HepG2 (cell line): Measurements from ENCODE around the gene PIK3R3. TPM values are rescaled to one million over a fixed set of nuclear protein-coding genes. Genes with fewer than 3 reads are reported as not detected.

ENCODE experiments used
- AHR ChIP-seq: IDR thresholded peaks from 2 replicates; pipeline ENCODE4 v1.6.1; 2018; ENCODE audit warnings: missing genetic modification reagents, missing compliant biosample characterization
- DNMT3B ChIP-seq: conservative IDR thresholded peaks from 2 replicates; pipeline ENCODE4 v1.6.1; 2016; ENCODE audit warnings: missing biosample characterization, control low read depth
- GATAD2A ChIP-seq: IDR thresholded peaks from 2 replicates; pipeline ENCODE4 v1.6.1; 2016
- KLF15 ChIP-seq: sonication (generic); formaldehyde crosslinking; IDR thresholded peaks from 2 replicates; pipeline ENCODE4 v1.8.1; 2023; ENCODE audit warnings: borderline replicate concordance, mild to moderate bottlenecking, inconsistent platforms, missing genetic modification reagents, mixed read lengths
- MAZ ChIP-seq, 2 experiments: sonication (generic) in 1 of 2; formaldehyde crosslinking in 1 of 2; IDR thresholded peaks; 2 replicates each; pipeline versions ENCODE4 v1.5.0 to v1.6.1; 2012 to 2020; ENCODE audit warnings: low read depth in 2 of 2, mild to moderate bottlenecking in 2 of 2, borderline replicate concordance in 1 of 2, improper control_type of control experiment in 1 of 2, low read length in 1 of 2, missing genetic modification reagents in 1 of 2, moderate library complexity in 1 of 2
- PHB2 ChIP-seq: fragments of 450-650 bp; IDR thresholded peaks from 2 replicates; pipeline ENCODE4 v1.6.1; 2018; ENCODE audit not compliant: partially characterized antibody
- RXRB ChIP-seq: IDR thresholded peaks from 2 replicates; pipeline ENCODE4 v1.6.1; 2016; ENCODE audit warnings: borderline replicate concordance, missing genetic modification reagents, missing compliant biosample characterization
- SMAD1 ChIP-seq: sonication (generic); formaldehyde crosslinking; IDR thresholded peaks from 2 replicates; pipeline ENCODE4 v1.4.0; 2020; ENCODE audit warnings: missing genetic modification reagents, low read depth, mild to moderate bottlenecking, borderline replicate concordance
- SRSF9 ChIP-seq: fragments of 200-400 bp; formaldehyde crosslinking; IDR thresholded peaks from 2 replicates; pipeline ENCODE4 v1.6.1; 2018; ENCODE audit warnings: borderline replicate concordance, mild to moderate bottlenecking, low read depth, low read length; ENCODE audit not compliant: insufficient read depth, poor library complexity, severe bottlenecking
- STAG1 ChIP-seq: sonication (generic); formaldehyde crosslinking; IDR thresholded peaks from 2 replicates; pipeline ENCODE4 v1.4.0; 2020; ENCODE audit warnings: missing genetic modification reagents
- TBX3 ChIP-seq: fragments of 450-650 bp; IDR thresholded peaks from 2 replicates; pipeline ENCODE4 v1.6.1; 2017; ENCODE audit warnings: antibody characterized with exemption, mild to moderate bottlenecking, inconsistent platforms, borderline replicate concordance
- TSC22D2 ChIP-seq: sonication (generic); formaldehyde crosslinking; IDR thresholded peaks from 2 replicates; pipeline ENCODE4 v1.5.1; 2020; ENCODE audit warnings: missing genetic modification reagents, mild to moderate bottlenecking, borderline replicate concordance
- ZBTB42 ChIP-seq: sonication (generic); formaldehyde crosslinking; IDR thresholded peaks from 2 replicates; pipeline ENCODE4 v1.5.0; 2020; ENCODE audit warnings: mild to moderate bottlenecking, missing genetic modification reagents
- ZC3H13 ChIP-seq: sonication (generic); formaldehyde crosslinking; IDR thresholded peaks from 2 replicates; pipeline ENCODE4 v1.8.1; 2023; ENCODE audit warnings: mild to moderate bottlenecking, missing genetic modification reagents, moderate library complexity
- ZFP41 ChIP-seq: sonication (generic); formaldehyde crosslinking; IDR thresholded peaks from 2 replicates; pipeline ENCODE4 v1.4.0; 2020; ENCODE audit warnings: mild to moderate bottlenecking, missing genetic modification reagents, borderline replicate concordance
- ZFX ChIP-seq: sonication (generic); formaldehyde crosslinking; IDR thresholded peaks from 2 replicates; pipeline ENCODE4 v1.4.0; 2020; ENCODE audit warnings: mild to moderate bottlenecking, low read depth, missing genetic modification reagents, moderate library complexity
- ZNF326 ChIP-seq: sonication (generic); formaldehyde crosslinking; IDR thresholded peaks from 2 replicates; pipeline ENCODE4 v1.4.0; 2020; ENCODE audit warnings: missing genetic modification reagents, borderline replicate concordance
- ZNF670 ChIP-seq: sonication (generic); formaldehyde crosslinking; IDR thresholded peaks from 2 replicates; pipeline ENCODE4 v1.8.0; 2022; ENCODE audit warnings: mild to moderate bottlenecking, missing genetic modification reagents, borderline replicate concordance
- ZNF772 ChIP-seq: sonication (generic); formaldehyde crosslinking; IDR thresholded peaks from 2 replicates; pipeline ENCODE4 v1.5.0; 2020; ENCODE audit warnings: mild to moderate bottlenecking, missing genetic modification reagents
- ZNF83 ChIP-seq: sonication (generic); formaldehyde crosslinking; IDR thresholded peaks from 2 replicates; pipeline ENCODE4 v1.4.0; 2020; ENCODE audit warnings: missing genetic modification reagents, mild to moderate bottlenecking, borderline replicate concordance
- ZNF883 ChIP-seq: sonication (generic); formaldehyde crosslinking; IDR thresholded peaks from 2 replicates; pipeline ENCODE4 v1.5.1; 2020; ENCODE audit warnings: mild to moderate bottlenecking, missing genetic modification reagents; ENCODE audit errors: not compliant biosample characterization
- polyA plus RNA-seq, 8 experiments: library from polyadenylated mRNA; depleted of rRNA in 3 of 8; stranded (reverse) in 7 of 8; unstranded in 1 of 8; fragments of >200 nt; fragmentation: Illumina TruSeq in 4 of 8; extraction: Trizol in 4 of 8; gene quantifications; 2 replicates each; pipeline versions ENCODE4 v1.2.1 to v1.2.3, GENCODE V29; 2011 to 2016; ENCODE audit warnings: low read depth in 4 of 8, missing spikeins in 1 of 8, mixed read lengths in 1 of 8; ENCODE audit not compliant: insufficient read depth in 1 of 8
- total RNA-seq, 5 experiments: library from RNA; depleted of rRNA; stranded (reverse); fragments of >200 nt; fragmentation: Illumina TruSeq; extraction: Trizol; gene quantifications; 2 replicates each; pipeline ENCODE4 v1.2.3, GENCODE V29; 2016; ENCODE audit warnings: low read depth in 1 of 5
- TF ChIP-seq, protein P1 (sequence below): sonication (generic); formaldehyde crosslinking; IDR thresholded peaks from 2 replicates; pipeline ENCODE4 v1.4.0; 2020; ENCODE audit warnings: mild to moderate bottlenecking, missing genetic modification reagents
- TF ChIP-seq, protein P2 (sequence below): sonication (generic); formaldehyde crosslinking; IDR thresholded peaks from 2 replicates; pipeline ENCODE4 v1.8.0; 2022; ENCODE audit warnings: missing genetic modification reagents, mild to moderate bottlenecking, moderate library complexity, borderline replicate concordance

Gene PIK3R3
- total and polyA plus RNA-seq, 2 of the 13 experiments (the other 11 are each of a cell fraction or from before 2014, with no cell fraction given): 0.37 to 6.9 TPM

DNA sequence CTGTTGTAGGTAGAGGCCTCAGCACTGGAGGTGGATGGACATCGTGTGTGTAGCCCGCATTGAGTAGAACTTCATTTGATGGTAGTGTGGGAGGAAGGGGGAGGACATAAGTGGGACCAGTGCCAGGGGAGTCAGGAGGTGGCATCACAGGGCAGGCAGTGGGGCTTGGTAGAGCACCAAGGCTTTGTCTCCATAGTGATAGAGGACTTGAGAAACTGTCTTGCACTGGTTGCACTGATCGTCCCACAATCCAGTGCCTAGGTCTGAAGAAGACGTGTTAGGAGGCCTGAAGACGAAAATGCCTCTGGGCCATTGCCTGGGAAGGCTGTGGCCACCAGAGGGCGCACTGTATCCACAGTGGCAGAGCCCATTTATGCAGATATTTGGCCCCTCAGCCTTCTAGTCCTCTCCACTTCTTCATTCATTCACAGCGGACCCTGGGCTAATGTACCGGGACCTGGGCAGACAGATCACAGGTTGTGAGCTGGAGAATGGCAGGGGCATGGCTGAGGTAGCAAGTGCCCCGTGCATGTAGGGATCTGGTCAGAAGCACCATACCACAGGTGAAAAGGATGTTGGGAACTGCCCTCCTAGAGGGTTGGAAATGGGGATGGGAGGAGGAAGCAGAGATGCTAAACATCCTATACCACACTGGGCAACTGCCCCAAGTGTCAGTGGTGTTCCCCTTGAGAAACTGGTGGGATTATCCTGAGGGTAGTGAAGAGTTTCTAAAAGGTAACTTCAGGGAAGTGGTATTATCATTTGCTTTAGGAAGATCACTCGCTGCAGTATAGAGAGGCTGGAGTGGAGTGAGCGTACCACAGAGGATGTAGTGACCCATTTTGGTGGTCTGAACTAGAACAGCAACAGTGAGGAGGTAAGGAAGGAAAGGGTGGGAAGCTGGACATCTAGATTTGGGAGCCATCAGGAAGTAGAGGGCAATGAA is 95.3 kb downstream of the PIK3R3 start (continued):
- TF ChIP-seq GATAD2A (no peak), ZNF670 (no peak), SMAD1 (peak; percentile 38; the same call in 1 of the 2 replicates), SRSF9 (no peak), ZNF772 (CRISPR knock-in tag) (no peak), TBX3 (no peak), MAZ (IDR thresholded peaks at IDR 0.05; ENCODE audit: borderline replicate concordance, low read depth, low read length) (no peak), MAZ (CRISPR knock-in tag; IDR thresholded peaks at IDR 0.05; ENCODE audit: low read depth) (peak; percentile 33; the same call in 1 of the 2 replicates), TSC22D2 (CRISPR knock-in tag) (no peak), RXRB (0 out of 2 replicates have a peak, but pooled peaks have one; percentile 26), PHB2 (no peak), ZFP41 (CRISPR knock-in tag) (0 out of 2 replicates have a peak, but pooled peaks have one; percentile 62), ZC3H13 (CRISPR knock-in tag) (peak; percentile 53; the same call in 1 of the 2 replicates), ZNF883 (peak; percentile 45), ZBTB42 (CRISPR knock-in tag) (no peak), ZFX (CRISPR knock-in tag) (no peak), KLF15 (CRISPR knock-in tag) (no peak), AHR (CRISPR knock-in tag) (0 out of 2 replicates have a peak, but pooled peaks have one; percentile 51), DNMT3B (CRISPR knock-in tag) (no peak), ZNF326 (CRISPR knock-in tag) (no peak), ZNF83 (peak; percentile 76; the same call in 1 of the 2 replicates), STAG1 (CRISPR knock-in tag) (peak; percentile 98)
- TF ChIP-seq, protein P1, sequence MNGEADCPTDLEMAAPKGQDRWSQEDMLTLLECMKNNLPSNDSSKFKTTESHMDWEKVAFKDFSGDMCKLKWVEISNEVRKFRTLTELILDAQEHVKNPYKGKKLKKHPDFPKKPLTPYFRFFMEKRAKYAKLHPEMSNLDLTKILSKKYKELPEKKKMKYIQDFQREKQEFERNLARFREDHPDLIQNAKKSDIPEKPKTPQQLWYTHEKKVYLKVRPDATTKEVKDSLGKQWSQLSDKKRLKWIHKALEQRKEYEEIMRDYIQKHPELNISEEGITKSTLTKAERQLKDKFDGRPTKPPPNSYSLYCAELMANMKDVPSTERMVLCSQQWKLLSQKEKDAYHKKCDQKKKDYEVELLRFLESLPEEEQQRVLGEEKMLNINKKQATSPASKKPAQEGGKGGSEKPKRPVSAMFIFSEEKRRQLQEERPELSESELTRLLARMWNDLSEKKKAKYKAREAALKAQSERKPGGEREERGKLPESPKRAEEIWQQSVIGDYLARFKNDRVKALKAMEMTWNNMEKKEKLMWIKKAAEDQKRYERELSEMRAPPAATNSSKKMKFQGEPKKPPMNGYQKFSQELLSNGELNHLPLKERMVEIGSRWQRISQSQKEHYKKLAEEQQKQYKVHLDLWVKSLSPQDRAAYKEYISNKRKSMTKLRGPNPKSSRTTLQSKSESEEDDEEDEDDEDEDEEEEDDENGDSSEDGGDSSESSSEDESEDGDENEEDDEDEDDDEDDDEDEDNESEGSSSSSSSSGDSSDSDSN (CRISPR knock-in tag): 0 out of 2 replicates have a peak, but pooled peaks have one; percentile 27
- TF ChIP-seq, protein P2, sequence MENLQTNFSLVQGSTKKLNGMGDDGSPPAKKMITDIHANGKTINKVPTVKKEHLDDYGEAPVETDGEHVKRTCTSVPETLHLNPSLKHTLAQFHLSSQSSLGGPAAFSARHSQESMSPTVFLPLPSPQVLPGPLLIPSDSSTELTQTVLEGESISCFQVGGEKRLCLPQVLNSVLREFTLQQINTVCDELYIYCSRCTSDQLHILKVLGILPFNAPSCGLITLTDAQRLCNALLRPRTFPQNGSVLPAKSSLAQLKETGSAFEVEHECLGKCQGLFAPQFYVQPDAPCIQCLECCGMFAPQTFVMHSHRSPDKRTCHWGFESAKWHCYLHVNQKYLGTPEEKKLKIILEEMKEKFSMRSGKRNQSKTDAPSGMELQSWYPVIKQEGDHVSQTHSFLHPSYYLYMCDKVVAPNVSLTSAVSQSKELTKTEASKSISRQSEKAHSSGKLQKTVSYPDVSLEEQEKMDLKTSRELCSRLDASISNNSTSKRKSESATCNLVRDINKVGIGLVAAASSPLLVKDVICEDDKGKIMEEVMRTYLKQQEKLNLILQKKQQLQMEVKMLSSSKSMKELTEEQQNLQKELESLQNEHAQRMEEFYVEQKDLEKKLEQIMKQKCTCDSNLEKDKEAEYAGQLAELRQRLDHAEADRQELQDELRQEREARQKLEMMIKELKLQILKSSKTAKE (CRISPR knock-in tag): no peak
